ENCODE data around the gene ERBIN. TPM values are rescaled to one million over a fixed set of nuclear protein-coding genes. Genes with fewer than 3 reads are reported as not detected.
A peak's percentile ranks its signal among the peaks of the same experiment; 100 is the strongest.
"Not testable (repeated sequence)": the region's sequence is repeated elsewhere in the genome, so short reads cannot be mapped to it uniquely, and the experiment has no call there.

The ERBIN gene, protein sequence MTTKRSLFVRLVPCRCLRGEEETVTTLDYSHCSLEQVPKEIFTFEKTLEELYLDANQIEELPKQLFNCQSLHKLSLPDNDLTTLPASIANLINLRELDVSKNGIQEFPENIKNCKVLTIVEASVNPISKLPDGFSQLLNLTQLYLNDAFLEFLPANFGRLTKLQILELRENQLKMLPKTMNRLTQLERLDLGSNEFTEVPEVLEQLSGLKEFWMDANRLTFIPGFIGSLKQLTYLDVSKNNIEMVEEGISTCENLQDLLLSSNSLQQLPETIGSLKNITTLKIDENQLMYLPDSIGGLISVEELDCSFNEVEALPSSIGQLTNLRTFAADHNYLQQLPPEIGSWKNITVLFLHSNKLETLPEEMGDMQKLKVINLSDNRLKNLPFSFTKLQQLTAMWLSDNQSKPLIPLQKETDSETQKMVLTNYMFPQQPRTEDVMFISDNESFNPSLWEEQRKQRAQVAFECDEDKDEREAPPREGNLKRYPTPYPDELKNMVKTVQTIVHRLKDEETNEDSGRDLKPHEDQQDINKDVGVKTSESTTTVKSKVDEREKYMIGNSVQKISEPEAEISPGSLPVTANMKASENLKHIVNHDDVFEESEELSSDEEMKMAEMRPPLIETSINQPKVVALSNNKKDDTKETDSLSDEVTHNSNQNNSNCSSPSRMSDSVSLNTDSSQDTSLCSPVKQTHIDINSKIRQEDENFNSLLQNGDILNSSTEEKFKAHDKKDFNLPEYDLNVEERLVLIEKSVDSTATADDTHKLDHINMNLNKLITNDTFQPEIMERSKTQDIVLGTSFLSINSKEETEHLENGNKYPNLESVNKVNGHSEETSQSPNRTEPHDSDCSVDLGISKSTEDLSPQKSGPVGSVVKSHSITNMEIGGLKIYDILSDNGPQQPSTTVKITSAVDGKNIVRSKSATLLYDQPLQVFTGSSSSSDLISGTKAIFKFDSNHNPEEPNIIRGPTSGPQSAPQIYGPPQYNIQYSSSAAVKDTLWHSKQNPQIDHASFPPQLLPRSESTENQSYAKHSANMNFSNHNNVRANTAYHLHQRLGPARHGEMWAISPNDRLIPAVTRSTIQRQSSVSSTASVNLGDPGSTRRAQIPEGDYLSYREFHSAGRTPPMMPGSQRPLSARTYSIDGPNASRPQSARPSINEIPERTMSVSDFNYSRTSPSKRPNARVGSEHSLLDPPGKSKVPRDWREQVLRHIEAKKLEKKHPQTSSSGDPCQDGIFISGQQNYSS (N-terminal part only)
- polyA plus RNA-seq (ENCODE audit: insufficient read length in 3 of 3), result 100 to 1,000 TPM; 106 to 116 (median 115) TPM

- DNase-seq (ENCODE audit: low read depth in 3 of 3, low spot score in 2 of 3), result peak; percentile 50 to 57 (median 50)
These were observed at the start of gene ERBIN for GRCh38 chr5:65926276-65926783. TSS of gene ERBIN (plus strand) at chr5:65926575. CDS start at chr5:65992719, 66,144 bp downstream.

- DNase-seq (ENCODE audit: low read depth in 3 of 3, low spot score in 2 of 3), result no peak
These were observed 49.4 kb upstream of the ERBIN start for GRCh38 chr5:65876970-65877369.

DNA sequence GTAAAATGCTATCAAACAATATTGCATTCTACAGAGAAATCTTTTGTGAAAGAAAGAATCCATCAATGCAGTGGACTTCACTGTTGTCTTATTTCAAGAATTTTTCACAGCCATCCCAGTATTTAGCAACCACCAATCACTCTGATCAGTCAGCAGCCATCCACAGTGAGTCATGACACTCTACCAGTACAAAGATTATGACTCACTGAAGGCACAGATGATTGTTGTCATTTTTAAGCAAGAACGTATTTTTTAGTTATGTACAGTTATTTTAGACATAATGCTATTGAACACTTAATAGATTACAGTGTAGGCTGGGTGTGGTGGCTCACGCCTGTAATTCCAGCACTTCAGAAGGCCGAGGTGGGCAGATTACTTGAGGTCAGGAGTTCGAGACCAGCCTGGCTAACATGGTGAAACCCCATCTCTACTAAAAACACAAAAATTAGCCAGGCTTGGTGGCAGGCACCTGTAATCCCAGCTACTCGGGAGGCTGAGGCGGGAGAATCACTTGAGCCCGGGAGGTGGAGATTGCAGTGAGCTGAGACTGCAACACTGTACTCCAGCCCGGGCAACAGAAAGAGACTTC, 46.6 kb upstream of the ERBIN start:
- DNase-seq (ENCODE audit: low read depth in 3 of 3, low spot score in 2 of 3), result not testable (repeated sequence)

GRCh38 chr5:65880496-65881072, 45.8 kb upstream of the ERBIN start:
- no peak for DNase-seq (ENCODE audit: low read depth in 3 of 3, low spot score in 2 of 3)

GRCh38 chr5:65882278-65882677, 44.1 kb upstream of the ERBIN start:
- DNase-seq (ENCODE audit: low read depth in 3 of 3, low spot score in 2 of 3), result no peak

DNA sequence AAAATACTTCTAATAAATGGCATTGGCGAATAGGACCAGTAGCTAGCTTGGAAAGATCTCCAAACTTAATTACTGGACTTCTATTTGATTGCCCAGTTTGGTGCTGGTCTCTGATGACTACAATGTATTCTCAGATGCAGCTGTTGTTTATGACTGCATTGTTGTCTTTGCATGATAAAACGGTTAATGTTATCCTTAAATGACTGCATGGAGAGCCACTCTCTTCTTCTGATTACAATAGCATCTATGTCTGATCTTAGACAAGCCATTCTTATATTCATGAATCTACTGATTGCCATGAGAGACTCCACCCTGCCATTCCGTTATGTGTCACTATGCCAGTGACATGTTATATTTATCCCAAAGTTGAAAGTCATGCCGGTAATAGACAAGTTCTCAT, 42.9 kb upstream of the ERBIN start:
- DNase-seq (ENCODE audit: low read depth in 3 of 3, low spot score in 2 of 3), result no peak

DNA sequence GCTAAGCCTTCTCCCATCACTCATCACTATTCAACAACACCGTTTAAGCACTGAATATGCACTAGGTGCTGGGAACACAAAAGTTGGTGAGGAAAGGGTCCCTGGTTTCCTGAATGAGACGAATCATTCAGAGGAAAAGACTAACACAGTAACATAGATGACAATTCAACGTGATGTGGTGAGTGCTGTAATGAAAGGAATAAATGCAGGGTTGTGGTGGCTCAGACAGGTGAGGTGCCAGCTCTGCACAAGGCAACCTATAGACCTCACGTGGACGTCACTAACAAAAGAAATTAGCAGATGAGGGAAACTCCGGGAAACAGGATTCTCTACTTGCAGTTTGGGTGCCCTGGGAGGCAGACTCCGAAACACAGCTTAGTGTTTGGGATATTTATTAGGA, 40.0 kb upstream of the ERBIN start:
- no peak for DNase-seq (ENCODE audit: low read depth in 3 of 3, low spot score in 2 of 3)

DNA sequence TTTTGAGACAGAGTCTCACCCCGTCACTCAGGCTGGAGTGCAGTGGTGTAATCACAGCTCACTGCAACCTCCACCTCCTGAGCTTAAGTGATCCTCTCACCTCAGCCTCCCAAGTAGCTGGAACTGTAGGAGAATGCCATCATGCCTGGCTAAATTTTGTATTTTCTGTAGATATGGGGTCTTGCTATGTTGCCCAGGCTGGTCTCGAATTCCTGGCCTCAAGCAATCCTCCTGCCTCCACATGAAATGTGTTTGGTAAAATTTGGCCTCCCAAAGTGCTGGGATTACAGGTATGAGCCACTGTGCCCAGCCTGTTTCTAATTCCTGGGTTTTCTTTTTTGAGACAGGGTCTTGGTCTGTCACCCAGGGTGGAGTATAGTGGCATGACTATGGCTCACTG, 34.4 kb upstream of the ERBIN start:
- not testable (repeated sequence) for DNase-seq (ENCODE audit: low read depth in 3 of 3, low spot score in 2 of 3)

DNA sequence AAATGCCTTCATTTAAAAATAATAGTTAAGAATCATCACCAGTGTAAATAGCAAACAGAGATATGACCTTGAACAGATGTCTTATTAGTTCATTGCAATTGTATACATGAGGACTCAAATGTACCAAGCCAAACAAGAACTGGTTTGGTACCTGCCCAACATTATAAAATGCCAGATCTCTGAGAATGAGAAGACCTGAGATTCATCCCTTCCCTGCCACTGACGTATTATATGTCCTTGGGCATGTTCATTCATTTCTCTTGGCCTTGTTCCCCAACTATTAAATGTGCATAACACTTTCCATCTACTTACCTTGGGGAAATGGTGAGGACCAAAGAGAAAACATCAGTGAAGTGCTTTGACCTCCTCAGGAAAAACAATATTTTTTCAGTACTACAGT, 33.6 kb upstream of the ERBIN start:
- no peak for DNase-seq (ENCODE audit: low read depth in 3 of 3, low spot score in 2 of 3)

GRCh38 chr5:65893749-65894430, 32.5 kb upstream of the ERBIN start:
- no peak for DNase-seq (ENCODE audit: low read depth in 3 of 3, low spot score in 2 of 3)

GRCh38 chr5:65895891-65896290, 30.5 kb upstream of the ERBIN start:
- DNase-seq (ENCODE audit: low read depth in 3 of 3, low spot score in 2 of 3), result no peak

GRCh38 chr5:65900746-65901145, 25.6 kb upstream of the ERBIN start:
- DNase-seq (ENCODE audit: low read depth in 3 of 3, low spot score in 2 of 3), result no peak

DNA sequence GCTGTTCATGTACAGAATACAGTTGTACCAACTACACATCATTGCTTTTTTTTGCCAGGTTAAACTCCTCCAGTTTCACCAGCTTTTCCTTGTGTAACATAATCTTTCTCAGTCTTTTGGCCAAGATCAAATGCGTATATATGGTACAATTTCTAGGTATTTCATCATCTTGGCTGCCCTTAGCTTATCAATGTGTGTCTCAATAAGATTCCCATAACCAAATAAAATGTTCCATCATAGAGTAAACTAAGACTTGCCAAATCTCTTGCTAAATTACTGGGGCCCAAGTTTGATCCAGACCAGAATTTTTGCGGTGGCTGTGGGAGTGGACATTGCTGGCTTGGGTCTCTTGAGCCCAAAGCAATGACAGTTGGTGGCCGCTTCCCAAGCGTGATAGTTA, 24.3 kb upstream of the ERBIN start:
- DNase-seq (ENCODE audit: low read depth in 3 of 3, low spot score in 2 of 3), result no peak

DNA sequence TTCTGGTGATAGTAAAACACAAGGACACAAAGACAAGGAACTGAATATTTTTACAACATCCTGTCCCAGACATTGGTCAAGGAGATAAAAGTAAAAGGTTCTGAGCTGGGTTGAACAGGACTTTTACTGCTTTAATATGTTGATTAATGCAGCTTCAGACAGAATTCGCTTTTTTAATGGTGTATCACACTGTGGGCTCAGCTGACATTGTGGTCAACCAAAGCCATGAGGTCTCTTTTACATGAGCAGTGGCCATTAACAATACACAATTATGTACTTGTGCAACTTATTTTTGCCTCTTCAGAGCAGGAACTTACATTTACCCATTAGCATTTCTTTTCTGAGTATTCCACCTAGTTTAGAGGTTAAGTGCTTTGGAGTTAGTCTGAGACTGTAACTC, 22.8 kb upstream of the ERBIN start:
- DNase-seq (ENCODE audit: low read depth in 3 of 3, low spot score in 2 of 3), result no peak

DNA sequence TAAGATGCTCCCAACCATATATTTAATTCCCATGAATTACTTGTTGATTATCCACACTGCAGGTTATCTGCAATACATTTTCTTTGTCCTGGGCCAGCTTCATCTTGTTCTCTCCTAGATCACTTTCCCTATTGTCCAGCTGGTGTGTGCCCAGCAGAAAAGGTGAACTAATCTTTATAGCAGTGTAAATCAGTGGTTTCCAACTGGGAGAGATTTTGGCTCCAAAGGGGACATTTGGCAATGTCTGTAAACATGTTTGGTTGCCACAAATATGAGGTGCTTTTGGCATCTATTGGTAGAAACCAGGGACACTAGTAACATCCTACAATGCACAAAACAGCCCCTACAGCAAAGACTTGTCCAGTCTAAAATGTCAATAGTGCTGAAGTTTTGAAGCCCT, 20.1 kb upstream of the ERBIN start:
- DNase-seq (ENCODE audit: low read depth in 3 of 3, low spot score in 2 of 3), result no peak

- DNase-seq (ENCODE audit: low read depth in 3 of 3, low spot score in 2 of 3), result no peak
These were observed 19.2 kb upstream of the ERBIN start for GRCh38 chr5:65907135-65907534.

- no peak for DNase-seq (ENCODE audit: low read depth in 3 of 3, low spot score in 2 of 3)
These were observed 15.7 kb upstream of the ERBIN start for GRCh38 chr5:65910711-65911110.

- no peak for DNase-seq (ENCODE audit: low read depth in 3 of 3, low spot score in 2 of 3)
These were observed 14.1 kb upstream of the ERBIN start for GRCh38 chr5:65912311-65912710.

- no peak for DNase-seq (ENCODE audit: low read depth in 3 of 3, low spot score in 2 of 3)
These were observed 12.9 kb upstream of the ERBIN start for GRCh38 chr5:65913519-65913918.

Measured in right renal cortex interstitium (tissue), 3 donors.